ENCODE data around the gene BAAT. TPM values are rescaled to one million over a fixed set of nuclear protein-coding genes. Genes with fewer than 3 reads are reported as not detected.

The BAAT gene
- total RNA-seq, 1 experiment from 2014 or later: 0.17 TPM

- H3K9me3 Mint-ChIP-seq: peaks cover 14% of the 10 kb centered on the region
- TF ChIP-seq KAT7 (CRISPR knock-in tag; IDR thresholded peaks at IDR 0.05; ENCODE audit: borderline replicate concordance): no peak
- TF ChIP-seq IRF2 (CRISPR knock-in tag; IDR thresholded peaks at IDR 0.05; ENCODE audit: borderline replicate concordance, low read depth): no peak
- TF ChIP-seq GABPB1 (CRISPR knock-in tag; IDR thresholded peaks at IDR 0.05): no peak
- TF ChIP-seq RORB (CRISPR knock-in tag; IDR thresholded peaks at IDR 0.05): no peak
- no peak for TF ChIP-seq ETV6 (CRISPR knock-in tag; IDR thresholded peaks at IDR 0.05)
- no peak for TF ChIP-seq ZNF281 (CRISPR knock-in tag; IDR thresholded peaks at IDR 0.05)
- no peak for TF ChIP-seq ATF1 (CRISPR knock-in tag; IDR thresholded peaks at IDR 0.05)
- TF ChIP-seq CREB1 (CRISPR knock-in tag; IDR thresholded peaks at IDR 0.05): no peak
- no peak for TF ChIP-seq CREM (CRISPR knock-in tag; IDR thresholded peaks at IDR 0.05)
- no peak for TF ChIP-seq ESRRA (CRISPR knock-in tag; IDR thresholded peaks at IDR 0.05; ENCODE audit: borderline replicate concordance)
- no peak for TF ChIP-seq RELA (CRISPR knock-in tag; IDR thresholded peaks at IDR 0.05; ENCODE audit: borderline replicate concordance)
- TF ChIP-seq ZMAT4 (CRISPR knock-in tag; IDR thresholded peaks at IDR 0.05): no peak
- TF ChIP-seq ZNF263 (CRISPR knock-in tag; IDR thresholded peaks at IDR 0.05; ENCODE audit: low read depth): no peak
- TF ChIP-seq FOXP4 (CRISPR knock-in tag; IDR thresholded peaks at IDR 0.05): no peak
- TF ChIP-seq IRF1 (CRISPR knock-in tag; IDR thresholded peaks at IDR 0.05): no peak
- no peak for TF ChIP-seq NFYB (CRISPR knock-in tag; conservative IDR thresholded peaks at IDR 0.05; ENCODE audit: low read depth)
- no peak for TF ChIP-seq NR2C2 (CRISPR knock-in tag; IDR thresholded peaks at IDR 0.05)
- H3K4me1 Mint-ChIP-seq: peaks cover 19% of the 10 kb centered on the region
- no peak overlapping the region for H3K27ac Mint-ChIP-seq
- ChIA-PET CTCF (interaction anchor here (0.6 to 2.5 kb wide), 4 partner anchors 16 to 254 kb away, joined by 3 to 13 read pairs (median 6); no protein-coding TSS in a partner anchor), POLR2A (interaction anchor here (1.2 kb wide), 1 partner anchor 9 kb away, joined by 5 read pairs; no protein-coding TSS in a partner anchor)
- DNase-seq (ENCODE audit: low spot score) (no peak), ATAC-seq (no peak)
- H3K27me3 Mint-ChIP-seq (ENCODE audit: low read depth): no peaks in the 10 kb centered on the region
- H3K36me3 Mint-ChIP-seq: no peaks in the 10 kb centered on the region
- H3K4me3 Mint-ChIP-seq: no peak overlapping the region
Measured at GRCh38 chr9:101372327-101373118, 12.3 kb downstream of the BAAT start.

GRCh38 chr9:101371813-101372212 is 13.0 kb downstream of the BAAT start:
- no peak overlapping the region for H3K4me3 Mint-ChIP-seq
- peaks cover 13% of the 10 kb centered on the region for H3K9me3 Mint-ChIP-seq
- H3K27me3 Mint-ChIP-seq (ENCODE audit: low read depth): no peaks in the 10 kb centered on the region
- TF ChIP-seq GABPB1 (CRISPR knock-in tag; IDR thresholded peaks at IDR 0.05): no peak
- no peak for TF ChIP-seq FOXP1 (CRISPR knock-in tag; IDR thresholded peaks at IDR 0.05; ENCODE audit: borderline replicate concordance)
- no peak for TF ChIP-seq PRDM15 (CRISPR knock-in tag; IDR thresholded peaks at IDR 0.05)
- ChIA-PET POLR2A (interaction anchor here (1.2 kb wide), 1 partner anchor 10 kb away, joined by 5 read pairs; no protein-coding TSS in a partner anchor), CTCF (interaction anchor here (2.5 kb wide), 1 partner anchor 17 kb away, joined by 13 read pairs; no protein-coding TSS in a partner anchor)
- DNase-seq (ENCODE audit: low spot score) (no peak), ATAC-seq (no peak)
- no peaks in the 10 kb centered on the region for H3K36me3 Mint-ChIP-seq
- H3K27ac Mint-ChIP-seq: no peak overlapping the region
- H3K4me1 Mint-ChIP-seq: peaks cover 19% of the 10 kb centered on the region

Data from WTC11 (cell line).